Glomerular visceral epithelial cell (primary cell): ENCODE measurements around the gene RASGRP3.
A peak's percentile ranks its signal among the peaks of the same experiment; 100 is the strongest.
"Not testable (repeated sequence)": the region's sequence is repeated elsewhere in the genome, so short reads cannot be mapped to it uniquely, and the experiment has no call there.

Experiments used
- DNase-seq: peaks from one replicate; pipeline ENCODE4 v3.0.0-alpha.2; 2016; ENCODE audit errors: extremely low spot score

RASGRP3 gene, protein sequence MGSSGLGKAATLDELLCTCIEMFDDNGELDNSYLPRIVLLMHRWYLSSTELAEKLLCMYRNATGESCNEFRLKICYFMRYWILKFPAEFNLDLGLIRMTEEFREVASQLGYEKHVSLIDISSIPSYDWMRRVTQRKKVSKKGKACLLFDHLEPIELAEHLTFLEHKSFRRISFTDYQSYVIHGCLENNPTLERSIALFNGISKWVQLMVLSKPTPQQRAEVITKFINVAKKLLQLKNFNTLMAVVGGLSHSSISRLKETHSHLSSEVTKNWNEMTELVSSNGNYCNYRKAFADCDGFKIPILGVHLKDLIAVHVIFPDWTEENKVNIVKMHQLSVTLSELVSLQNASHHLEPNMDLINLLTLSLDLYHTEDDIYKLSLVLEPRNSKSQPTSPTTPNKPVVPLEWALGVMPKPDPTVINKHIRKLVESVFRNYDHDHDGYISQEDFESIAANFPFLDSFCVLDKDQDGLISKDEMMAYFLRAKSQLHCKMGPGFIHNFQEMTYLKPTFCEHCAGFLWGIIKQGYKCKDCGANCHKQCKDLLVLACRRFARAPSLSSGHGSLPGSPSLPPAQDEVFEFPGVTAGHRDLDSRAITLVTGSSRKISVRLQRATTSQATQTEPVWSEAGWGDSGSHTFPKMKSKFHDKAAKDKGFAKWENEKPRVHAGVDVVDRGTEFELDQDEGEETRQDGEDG

DNA sequence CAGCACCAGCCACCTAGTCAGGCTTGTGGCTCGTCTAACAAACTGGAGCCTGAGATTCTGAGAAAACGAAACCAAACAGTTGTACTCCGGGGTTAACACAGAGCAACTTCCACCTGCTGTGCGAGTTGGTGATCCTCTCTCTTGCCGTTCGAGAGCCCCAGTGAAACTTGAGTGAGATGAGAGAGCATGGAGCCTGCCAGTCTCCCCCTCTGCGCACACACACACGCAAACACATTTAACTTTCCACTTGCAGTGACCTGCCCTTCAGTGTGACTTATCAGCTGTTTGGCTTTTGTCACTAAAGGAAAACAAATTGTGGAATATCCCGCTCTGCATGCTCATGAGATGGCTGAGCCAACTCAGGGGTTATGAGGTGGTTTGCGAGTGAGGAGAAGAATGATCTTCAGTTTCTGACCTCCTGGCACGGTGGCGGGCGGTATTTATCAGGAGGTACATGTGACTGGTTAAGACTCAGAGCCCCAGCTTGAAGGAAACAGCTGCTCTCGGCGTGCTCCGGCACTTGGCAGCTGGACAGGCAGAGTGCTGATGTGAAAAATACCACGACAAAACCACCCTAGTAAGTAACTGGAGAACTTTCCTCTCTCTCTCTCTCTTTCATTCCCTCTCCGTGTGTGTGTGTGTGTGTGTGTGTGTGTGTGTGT, at the start of gene RASGRP3:
RASGRP3 (plus strand) TSS at position 519 of the 662 bp plus-strand sequence. CDS start 38,488 bp downstream, outside the sequence.
- DNase-seq, result peak; percentile 80

DNA sequence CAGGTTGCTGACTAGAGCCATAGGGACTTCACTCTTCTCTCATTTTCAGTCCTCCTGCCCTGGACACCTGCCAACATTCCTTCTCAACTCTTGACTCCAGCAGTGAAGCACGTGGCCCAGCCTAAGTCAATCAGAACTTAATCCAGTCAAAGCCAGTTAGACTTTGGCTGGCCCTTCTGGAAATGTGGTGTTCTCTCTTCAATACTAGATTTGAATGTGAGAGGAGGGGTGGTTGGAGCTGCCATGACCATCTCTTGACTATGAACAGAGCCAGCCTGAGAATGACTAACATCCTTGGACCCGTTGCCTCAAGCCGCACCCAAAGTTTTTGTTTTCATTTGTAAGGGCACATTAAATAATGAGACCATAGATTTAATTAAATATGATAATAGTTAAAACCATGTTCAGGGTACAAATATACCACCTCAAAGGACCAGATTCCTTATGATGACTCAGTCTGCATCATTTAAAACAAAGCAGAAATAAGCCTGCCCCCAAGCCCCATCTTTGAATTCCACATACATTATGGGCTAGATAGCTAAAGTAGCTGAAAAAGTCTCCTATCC, 49.7 kb upstream of the RASGRP3 start:
- DNase-seq, result peak; percentile 26

DNA sequence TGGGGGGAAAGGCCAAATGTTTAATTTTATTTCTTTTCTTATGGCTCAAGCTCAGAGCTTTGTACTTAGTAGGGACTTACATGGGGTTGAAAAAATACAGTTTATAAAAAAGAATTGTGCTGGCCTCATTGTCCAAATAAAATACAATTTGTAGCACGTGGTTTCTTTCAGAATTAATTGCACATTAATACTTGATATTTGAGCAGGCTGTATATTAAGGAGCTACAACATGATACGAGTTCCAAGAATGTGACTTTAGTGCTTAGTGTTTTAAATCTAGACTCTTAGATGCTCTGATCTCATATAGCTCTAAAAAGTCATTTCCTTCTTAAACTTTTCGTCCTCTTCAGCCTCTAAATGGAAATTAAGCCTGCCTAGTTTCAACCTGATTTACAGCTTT, 46.4 kb upstream of the RASGRP3 start:
- no peak for DNase-seq

DNA sequence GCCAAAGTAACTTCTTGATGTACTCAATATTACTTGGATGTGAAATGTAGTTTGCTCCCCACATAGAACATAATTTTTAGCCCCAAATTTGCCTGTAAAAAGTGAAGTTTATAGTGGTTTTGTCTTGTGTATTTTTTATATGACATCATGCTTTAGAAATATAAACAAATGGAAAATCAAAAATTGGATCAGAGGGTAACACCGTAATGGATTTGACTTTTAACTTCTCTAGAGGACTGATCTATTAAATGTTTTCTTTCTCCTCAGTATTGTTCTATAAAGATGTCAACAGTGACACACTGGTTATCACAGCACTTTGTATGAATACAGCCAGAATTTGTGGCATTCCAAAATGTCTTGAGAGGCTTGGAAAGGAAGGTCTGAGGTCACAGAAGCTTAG, 45.6 kb upstream of the RASGRP3 start:
- DNase-seq, result no peak

DNA sequence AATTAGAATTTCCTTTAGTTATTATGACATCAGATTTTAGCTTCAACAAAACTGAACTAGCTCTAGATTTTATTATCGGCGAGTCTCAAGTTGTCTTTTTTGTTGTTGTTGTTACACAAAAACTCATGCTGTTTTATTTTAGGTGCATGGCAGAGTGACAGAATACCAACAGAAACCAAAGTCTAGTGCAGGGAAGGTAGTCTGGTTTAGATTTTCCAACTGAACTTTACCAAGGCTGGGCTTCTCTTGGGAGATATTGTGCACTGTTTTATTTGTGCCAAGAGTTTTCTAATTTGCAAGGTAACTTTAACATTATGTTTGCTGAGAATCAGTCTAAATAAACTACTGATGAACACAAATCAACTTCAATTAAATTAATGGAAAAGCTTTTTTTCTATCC, 43.6 kb upstream of the RASGRP3 start:
- DNase-seq, result no peak

DNA sequence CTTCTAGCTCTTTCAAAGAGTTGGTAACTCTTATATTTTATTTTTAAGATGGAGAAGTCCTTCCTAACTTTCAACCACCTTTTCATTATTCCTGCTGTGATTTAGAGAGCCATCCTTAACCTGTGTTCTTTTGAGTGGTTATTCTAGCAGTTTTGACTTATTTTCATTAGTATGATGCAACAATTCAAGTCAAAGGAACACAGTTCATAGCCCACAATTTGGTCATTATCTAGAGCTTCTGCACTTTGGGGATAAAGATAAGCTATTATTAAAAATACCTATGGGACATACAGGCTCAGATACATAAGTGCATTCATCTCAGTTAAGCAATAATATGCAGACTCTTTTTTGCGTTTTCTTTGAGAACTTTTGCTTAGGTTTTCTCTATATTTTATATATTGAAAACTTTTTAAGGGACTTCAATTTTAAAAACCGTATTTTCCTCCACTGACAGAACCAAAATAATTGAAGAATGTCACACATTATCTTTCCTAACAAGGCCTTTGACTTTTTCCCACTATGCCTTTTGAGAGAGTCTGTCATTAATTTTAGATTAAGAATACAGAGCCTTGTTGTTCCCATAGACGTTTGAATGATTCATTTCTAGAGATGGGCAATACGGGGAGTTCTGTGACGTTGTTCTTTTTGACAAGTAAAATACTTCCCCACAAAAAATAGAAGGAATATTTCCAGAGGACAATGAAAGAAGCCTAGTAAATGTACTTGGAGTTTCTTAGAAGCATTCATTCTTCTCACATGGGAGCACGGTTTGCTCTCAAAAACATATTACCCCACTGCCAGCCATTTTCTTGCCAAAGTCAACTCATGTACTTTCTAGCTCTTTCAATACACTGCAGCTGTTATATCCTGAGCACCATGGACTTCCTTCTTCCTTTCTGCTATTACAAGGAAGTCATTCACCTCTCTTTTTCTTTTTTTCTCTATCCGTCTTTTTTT, 42.9 kb upstream of the RASGRP3 start:
- DNase-seq, result no peak

DNA sequence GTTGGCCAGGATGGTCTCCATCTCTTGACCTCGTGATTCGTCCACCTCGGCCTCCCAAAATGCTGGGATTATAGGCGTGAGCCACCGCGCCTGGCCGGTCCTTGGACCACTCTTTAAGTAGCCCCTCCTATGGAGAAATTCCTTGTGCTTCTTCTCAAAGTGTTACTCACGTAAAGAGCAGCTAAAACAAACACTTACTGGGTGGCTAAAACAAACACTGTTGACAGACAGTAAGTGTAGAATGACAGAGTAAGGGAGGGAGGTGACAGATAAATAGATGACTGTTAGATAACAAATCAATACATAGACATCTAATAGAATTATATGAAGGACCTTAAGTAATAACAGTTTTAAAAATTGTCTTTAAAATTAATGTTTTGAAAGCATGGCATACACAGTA, 40.9 kb upstream of the RASGRP3 start:
- DNase-seq, result no peak

DNA sequence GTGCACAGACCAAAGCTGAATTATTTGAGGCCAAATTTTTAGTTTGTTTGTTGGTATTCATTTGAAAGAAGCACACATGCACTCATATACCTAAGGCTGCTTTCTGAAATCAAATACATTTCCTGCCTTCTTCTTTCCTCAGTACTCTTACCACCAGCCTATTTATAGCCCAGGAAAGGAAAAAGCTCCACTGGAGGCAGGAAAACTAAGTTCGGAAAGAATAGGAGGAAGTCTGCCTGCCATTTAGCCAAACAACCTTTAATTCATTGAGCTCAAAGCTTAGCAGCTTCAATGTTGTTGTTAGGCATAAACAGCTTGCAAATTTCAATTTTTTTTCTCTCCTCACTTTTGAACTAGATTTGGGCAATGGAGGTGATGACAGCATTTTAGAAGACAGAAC, 40.4 kb upstream of the RASGRP3 start:
- no peak for DNase-seq

DNA sequence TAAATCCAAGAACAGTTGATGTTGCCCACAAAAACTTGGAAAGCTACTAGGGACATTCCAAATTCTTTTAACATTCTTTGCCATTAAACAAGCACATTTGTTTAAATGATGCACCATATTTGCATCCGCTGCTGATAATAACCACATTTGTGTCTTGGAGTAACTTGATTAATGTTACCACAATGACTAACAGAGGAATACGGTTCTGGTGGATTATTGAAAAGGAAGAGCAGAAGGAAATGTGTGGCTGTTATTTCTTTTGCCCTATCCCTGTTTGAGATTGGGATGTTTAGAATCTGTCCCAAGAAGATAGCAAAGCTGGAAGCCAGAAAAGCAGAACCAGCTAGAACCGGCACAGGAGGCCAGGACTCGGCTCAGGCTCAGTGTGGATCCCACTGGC, 39.2 kb upstream of the RASGRP3 start:
- DNase-seq, result peak; percentile 42

DNA sequence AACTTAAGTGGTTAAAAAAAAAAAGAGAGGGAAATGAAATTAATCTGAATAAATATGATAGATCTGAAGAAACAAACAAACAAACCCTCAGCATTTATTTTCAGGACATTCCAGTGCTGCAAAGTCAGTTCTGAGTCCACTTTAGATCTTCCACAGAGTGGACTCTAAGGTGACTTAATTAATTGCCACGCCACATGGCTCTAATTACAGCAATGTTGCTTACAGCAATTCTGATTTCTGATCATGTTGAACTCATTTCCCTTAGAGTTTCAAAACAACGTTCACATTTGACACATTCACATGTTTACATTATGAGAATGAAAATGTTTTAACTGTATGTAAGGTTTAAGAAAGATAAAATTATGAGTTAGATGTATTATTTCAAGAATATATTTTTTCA, 38.6 kb upstream of the RASGRP3 start:
- DNase-seq, result no peak

DNA sequence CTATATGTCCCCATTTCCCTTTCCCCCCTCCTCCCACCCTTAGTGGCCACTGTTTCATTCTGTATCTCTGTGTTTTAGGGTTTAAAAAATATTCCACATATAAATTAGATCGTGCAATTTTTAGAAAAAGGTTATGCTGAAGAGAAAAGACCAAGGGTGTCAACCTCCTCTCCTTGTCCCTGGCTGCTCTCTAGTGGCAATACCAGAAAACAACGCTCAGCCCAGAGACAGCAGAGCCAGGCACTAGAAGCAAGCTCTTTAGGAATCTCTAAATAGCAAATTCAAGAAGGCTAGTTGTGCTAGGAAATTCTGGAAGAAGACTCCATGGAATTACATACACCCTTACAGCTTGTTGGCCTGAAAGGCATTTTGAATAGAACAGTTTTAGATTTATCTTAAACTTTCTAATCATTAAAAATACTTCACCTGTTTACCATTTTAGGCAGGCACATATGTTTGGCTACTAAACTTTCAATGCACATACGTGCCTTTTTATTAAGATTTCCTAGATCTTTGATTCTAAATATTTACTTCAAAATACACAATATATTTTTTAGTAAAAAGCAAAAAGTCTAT, 35.1 kb upstream of the RASGRP3 start:
- peak; percentile 42 for DNase-seq

DNA sequence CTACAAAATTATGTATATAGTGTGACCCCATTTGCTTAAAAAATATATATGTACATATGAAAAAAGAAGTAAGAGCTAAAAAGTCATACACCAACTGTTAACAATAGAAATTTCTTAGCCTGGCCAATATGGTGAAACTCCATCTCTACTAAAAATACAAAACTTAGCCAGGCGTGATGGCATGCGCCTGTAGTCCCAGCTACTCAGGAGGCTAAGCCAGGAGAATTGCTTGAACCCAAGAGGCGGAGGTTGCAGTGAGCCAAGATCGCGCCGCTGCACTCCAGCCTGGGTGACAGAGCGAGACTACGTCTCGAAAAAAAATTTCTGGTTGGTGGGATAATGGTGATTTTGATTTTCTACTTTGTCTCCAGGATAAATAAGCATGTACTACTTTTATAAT, 34.4 kb upstream of the RASGRP3 start:
- DNase-seq, result not testable (repeated sequence)

DNA sequence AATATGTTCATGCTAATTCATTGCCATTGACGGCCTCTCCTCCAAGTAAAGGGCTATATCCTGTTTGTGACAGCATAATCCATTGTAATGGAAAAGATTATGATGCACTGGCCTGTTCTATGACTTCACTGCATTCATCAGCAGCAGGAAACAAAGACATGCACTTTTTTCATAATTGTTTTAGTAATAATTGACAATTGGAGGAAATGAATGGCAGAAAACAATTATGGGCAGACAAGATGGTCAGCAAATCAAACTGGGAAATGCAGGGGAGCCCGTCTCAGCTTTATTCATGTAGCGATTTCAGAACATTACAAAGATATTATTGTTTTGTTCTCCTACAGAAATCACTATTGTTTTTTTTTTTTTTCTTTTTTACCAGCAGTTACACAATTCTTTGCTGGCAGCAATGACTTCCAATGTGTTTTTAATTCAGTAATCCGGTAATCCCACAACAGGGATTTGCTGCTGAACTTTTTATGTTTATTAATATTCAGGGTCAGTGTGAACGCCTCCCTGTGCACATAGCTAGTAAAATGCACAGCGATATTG, 33.8 kb upstream of the RASGRP3 start:
- no peak for DNase-seq

DNA sequence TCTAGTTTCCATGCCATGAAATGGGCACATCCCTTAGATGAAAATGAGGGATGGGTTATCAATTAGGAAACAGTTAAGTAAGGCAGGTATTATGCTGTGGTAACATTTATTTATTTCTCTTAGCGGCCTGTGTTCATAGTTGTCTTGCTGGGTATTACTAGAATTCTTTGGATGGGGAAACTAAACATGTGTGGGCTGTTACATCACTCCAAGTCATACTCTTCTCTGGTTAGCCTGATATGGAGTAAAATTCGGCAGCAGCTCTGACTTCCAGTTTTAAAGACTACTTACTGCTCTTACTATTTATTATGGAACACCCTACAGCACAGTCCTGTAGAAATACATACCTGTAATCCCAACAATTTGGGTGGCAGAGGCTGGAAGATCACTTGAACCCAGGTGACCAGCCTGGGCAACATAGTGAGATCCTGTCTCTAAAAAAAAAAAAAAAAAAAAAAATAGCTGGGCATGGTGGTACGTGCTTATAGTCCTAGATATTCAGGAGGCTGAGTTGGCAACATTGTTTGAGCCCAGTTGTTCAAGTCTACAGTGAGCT, 33.1 kb upstream of the RASGRP3 start:
- DNase-seq, result no peak

DNA sequence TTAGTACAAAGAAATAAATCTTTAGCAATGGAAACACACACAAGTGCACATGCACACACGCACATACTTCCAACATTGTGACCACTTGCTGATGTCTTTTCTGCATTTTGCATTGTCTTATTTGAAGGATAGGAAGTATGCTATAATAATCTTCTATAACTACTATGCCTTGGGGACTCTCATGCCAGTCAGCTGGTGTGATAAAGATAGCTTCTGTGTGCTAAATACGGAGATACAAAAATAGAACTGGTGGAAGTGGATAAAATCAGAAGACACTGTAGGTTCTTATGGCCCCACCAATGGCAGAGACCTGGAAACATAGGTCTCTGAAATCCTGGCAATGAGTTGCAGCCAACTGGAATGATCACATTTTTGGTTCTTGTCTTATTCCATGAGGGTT, 31.5 kb upstream of the RASGRP3 start:
- no peak for DNase-seq

DNA sequence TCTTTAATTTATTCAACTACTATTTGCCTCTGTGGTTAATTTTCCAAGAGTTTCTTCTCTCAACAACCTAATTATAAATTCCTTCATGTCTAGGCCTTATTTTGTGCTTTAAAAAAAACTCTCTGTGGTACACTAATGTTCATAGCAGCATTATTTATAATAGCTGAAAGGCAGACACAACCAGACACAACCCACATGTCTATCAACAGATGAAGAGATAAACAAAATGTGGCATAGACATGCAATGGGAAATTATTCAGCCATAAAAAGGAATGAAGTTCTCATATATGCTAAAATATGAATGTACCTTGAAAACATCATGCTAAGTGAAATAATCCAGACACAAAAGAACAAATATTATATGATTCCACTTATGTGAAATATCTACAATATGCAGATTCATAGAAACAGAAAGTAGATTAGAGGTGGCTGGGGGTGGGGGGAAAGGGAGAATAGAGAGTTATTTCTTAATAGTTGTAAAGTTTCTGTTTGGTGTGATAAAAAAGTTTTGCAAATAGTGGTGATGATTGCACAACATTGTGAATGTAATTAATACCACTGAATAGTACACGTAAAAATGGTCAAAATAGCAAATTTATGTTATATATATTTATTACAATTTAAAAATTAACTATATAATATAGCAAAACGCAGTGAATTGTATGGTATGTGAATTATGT, 28.1 kb upstream of the RASGRP3 start:
- DNase-seq, result no peak

DNA sequence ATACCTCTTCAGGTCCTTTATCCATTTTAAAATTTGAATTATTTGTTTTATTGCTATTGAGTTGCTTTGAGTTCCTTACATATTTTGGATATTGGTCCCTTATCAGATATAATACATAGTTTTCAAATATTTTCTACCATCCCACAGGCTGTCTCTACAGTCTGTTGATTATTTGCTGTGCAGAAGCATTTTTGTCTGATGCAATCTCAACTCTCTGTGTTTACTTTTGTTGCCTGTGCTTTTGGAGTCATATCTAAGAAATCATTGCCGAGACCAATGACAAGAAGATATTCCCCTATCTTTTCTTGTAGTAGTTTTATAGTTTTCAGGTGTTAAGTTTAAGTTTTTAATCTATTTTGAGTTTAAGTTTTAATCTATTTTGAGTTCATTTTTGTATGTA, 25.2 kb upstream of the RASGRP3 start:
- DNase-seq, result no peak

DNA sequence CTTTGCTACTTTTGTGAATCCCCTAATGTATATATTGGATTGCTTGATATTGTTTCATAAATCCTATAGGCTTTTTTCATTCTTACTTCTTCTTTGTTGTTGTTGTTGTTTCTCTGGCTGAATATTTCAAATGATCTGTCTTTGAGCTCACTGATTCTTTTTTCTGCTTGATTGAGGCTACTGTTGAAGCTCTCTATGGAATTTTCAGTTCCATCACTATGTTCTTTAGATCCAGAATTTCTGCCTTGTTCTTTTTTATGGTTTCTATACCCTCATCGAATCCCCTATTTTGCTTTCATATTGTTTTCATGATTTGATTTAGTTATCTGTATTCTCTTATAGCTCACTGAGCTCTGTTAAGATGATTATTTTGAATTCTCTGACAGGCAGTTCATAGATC, 24.6 kb upstream of the RASGRP3 start:
- DNase-seq, result no peak

DNA sequence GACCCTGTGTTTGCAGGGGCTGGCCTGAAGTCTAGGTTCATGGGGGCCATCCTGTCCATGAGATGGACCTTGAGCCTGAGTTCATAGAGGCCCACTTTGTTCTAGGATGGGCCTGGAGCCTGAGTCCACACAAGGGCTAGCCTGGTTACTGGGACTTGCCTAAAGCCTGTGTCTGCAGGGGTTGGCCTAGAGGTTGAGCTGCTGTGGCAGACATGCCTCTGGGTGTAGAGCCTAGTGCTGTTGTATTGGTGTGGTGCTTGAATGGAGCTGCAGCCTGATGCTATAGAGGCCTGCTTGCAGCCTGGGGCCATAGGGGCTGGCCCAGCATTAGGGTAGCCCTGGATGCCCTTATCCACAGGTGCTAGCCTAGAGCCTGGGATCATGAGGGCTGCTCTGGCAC, 23.9 kb upstream of the RASGRP3 start:
- no peak for DNase-seq
